ENCODE data around the gene PITHD1.
"Not testable (repeated sequence)": the region's sequence is repeated elsewhere in the genome, so short reads cannot be mapped to it uniquely, and the experiment has no call there.

Gene PITHD1

GRCh38 chr1:23826590-23826989 is 48.4 kb downstream of the PITHD1 start:
- DNase-seq, result not testable (repeated sequence)

GRCh38 chr1:23827717-23828116 is 49.5 kb downstream of the PITHD1 start:
- no peak for DNase-seq

- DNase-seq, result not testable (repeated sequence)
These were observed 55.9 kb downstream of the PITHD1 start for GRCh38 chr1:23834156-23834555.

GRCh38 chr1:23836037-23836436 is 57.8 kb downstream of the PITHD1 start:
- peak; percentile 29 to 30 for DNase-seq
